ENCODE data around the gene CDX2. TPM values are rescaled to one million over a fixed set of nuclear protein-coding genes. Genes with fewer than 3 reads are reported as not detected.

Gene CDX2
- total RNA-seq, 1 donor from 2014 or later: 24.8 TPM

DNA sequence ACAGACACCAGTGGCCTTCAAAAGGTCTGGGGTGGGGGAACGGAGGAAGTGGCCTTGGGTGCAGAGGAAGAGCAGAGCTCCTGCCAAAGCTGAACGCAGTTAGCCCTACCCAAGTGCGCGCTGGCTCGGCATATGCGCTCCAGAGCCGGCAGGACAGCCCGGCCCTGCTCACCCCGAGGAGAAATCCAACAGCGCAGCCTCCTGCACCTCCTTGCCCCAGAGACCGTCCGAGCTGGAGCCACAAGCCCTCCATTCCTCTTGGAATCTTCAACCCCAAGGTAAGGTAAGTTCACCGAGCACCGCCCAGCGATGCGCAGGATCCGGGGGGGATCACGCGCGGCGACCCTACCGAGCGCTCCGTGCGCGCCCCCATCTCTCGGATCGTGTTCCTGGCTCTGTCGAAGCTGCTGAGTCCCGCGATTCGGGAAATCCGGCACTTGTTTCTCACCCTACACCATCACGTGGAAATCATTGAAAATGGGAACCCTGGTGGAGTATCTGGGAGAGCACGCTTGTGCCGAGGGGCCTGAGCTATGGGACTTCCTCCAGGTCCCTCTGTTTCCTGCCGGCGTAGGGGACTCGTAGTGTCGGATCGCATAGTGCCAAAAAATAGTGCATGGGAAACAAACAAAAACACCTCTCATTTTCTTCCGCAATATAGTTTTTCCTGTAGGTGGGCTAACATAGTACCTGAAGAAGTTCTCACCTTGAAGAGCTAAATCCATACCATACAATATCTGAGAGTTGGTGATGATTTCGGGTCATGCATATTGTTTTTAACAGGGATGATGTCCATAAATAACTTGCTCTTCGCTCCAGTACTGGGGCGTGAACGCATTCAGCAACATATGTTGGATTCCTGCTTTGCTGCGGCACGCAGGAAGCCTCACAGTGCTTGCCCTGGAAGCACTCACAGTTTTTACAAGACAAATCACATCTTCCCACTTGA, 40.0 kb downstream of the CDX2 start:
- H3K4me3 Mint-ChIP-seq (ENCODE audit: low read depth): peak overlapping the region; percentile 73
- H3K27me3 Mint-ChIP-seq: peaks cover 3% of the 10 kb centered on the region

DNA sequence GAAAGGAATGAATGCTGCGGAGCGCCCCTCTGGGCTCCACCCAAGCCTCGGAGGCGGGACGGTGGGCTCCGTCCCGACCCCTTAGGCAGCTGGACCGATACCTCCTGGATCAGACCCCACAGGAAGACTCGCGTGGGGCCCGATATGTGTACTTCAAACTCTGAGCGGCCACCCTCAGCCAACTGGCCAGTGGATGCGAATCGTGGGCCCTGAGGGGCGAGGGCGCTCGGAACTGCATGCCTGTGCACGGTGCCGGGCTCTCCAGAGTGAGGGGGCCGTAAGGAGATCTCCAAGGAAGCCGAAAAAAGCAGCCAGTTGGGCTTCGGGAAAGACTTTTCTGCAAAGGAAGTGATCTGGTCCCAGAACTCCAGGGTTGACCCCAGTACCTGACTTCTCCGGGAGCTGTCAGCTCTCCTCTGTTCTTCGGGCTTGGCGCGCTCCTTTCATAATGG, 40.7 kb downstream of the CDX2 start:
- no peak for DNase-seq (ENCODE audit: low spot score, unreplicated experiment)
- peak overlapping the region; percentile 73 for H3K4me3 Mint-ChIP-seq (ENCODE audit: low read depth)
- peaks cover 76% of the 10 kb centered on the region for H3K36me3 Mint-ChIP-seq (ENCODE audit: insufficient read depth)
- peaks cover 3% of the 10 kb centered on the region for H3K27me3 Mint-ChIP-seq
- TF ChIP-seq, protein P1, sequence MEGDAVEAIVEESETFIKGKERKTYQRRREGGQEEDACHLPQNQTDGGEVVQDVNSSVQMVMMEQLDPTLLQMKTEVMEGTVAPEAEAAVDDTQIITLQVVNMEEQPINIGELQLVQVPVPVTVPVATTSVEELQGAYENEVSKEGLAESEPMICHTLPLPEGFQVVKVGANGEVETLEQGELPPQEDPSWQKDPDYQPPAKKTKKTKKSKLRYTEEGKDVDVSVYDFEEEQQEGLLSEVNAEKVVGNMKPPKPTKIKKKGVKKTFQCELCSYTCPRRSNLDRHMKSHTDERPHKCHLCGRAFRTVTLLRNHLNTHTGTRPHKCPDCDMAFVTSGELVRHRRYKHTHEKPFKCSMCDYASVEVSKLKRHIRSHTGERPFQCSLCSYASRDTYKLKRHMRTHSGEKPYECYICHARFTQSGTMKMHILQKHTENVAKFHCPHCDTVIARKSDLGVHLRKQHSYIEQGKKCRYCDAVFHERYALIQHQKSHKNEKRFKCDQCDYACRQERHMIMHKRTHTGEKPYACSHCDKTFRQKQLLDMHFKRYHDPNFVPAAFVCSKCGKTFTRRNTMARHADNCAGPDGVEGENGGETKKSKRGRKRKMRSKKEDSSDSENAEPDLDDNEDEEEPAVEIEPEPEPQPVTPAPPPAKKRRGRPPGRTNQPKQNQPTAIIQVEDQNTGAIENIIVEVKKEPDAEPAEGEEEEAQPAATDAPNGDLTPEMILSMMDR (IDR thresholded peaks at IDR 0.05; ENCODE audit: unreplicated experiment): no peak
- H3K4me1 Mint-ChIP-seq (ENCODE audit: low read depth): peaks cover 57% of the 10 kb centered on the region
- H3K27ac Mint-ChIP-seq: peak overlapping the region; percentile 94
- H3K9me3 Mint-ChIP-seq (ENCODE audit: low read depth): no peaks in the 10 kb centered on the region

More for the DNA sequence above, 40.0 kb downstream of the CDX2 start:
- DNase-seq (ENCODE audit: low spot score, unreplicated experiment): no peak
- Mint-ChIP-seq H3K27ac (peak overlapping the region; percentile 93), H3K36me3 (ENCODE audit: insufficient read depth) (peaks cover 75% of the 10 kb centered on the region), H3K9me3 (ENCODE audit: low read depth) (no peaks in the 10 kb centered on the region), H3K4me1 (ENCODE audit: low read depth) (peaks cover 53% of the 10 kb centered on the region)
- TF ChIP-seq, protein P1 (IDR thresholded peaks at IDR 0.05; ENCODE audit: unreplicated experiment): no peak

DNA sequence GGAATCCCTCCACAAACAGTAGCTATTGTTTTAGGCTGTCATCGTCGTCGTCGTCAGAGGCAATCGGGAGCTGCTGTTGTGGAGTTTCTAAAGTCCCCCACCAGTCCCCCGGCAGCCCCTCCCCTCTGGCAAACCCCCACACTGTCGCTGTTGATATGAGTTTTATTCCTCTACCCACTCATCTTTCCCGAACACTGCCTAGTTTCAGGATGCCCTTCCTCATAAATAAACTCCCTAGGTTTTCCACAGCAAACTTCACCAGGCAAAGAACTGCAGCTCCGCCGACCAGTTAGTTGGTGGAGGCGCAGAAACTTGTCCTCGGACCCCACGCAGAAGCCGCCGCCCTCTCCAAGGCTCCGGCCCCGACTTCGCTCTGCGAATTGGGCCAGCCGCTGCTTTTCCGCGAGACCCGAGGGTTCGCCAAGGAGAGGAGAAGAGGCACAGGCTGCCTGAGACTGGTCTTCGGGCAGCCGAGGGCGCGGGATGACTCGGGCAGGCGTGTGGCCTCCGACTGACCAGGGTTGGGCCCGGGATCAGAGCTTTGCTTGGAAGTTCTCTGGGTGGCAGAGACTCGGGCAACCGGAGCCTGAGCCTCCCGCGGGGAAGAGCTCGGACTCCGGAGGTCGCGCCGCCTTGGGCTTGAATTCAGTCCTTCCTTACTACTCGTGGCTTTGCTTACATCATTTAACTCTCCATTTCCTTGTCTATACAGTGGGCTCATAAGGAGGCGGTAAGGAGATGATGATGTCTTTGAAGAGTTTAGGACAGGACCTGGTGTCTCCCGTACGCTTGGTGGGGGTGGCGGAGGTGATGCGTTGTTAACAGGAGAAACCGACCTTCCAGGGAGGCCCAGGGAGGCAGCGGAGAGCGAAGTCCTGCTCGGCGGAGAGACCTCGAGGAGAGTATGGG, 41.4 kb downstream of the CDX2 start:
- Mint-ChIP-seq H3K36me3 (ENCODE audit: insufficient read depth) (peaks cover 81% of the 10 kb centered on the region), H3K4me1 (ENCODE audit: low read depth) (peaks cover 59% of the 10 kb centered on the region), H3K4me3 (ENCODE audit: low read depth) (peak overlapping the region; percentile 73), H3K27me3 (peaks cover 3% of the 10 kb centered on the region), H3K27ac (peak overlapping the region; percentile 94), H3K9me3 (ENCODE audit: low read depth) (no peaks in the 10 kb centered on the region)
- DNase-seq (ENCODE audit: low spot score, unreplicated experiment): no peak
- TF ChIP-seq, protein P1 (IDR thresholded peaks at IDR 0.05; ENCODE audit: unreplicated experiment): no peak

DNA sequence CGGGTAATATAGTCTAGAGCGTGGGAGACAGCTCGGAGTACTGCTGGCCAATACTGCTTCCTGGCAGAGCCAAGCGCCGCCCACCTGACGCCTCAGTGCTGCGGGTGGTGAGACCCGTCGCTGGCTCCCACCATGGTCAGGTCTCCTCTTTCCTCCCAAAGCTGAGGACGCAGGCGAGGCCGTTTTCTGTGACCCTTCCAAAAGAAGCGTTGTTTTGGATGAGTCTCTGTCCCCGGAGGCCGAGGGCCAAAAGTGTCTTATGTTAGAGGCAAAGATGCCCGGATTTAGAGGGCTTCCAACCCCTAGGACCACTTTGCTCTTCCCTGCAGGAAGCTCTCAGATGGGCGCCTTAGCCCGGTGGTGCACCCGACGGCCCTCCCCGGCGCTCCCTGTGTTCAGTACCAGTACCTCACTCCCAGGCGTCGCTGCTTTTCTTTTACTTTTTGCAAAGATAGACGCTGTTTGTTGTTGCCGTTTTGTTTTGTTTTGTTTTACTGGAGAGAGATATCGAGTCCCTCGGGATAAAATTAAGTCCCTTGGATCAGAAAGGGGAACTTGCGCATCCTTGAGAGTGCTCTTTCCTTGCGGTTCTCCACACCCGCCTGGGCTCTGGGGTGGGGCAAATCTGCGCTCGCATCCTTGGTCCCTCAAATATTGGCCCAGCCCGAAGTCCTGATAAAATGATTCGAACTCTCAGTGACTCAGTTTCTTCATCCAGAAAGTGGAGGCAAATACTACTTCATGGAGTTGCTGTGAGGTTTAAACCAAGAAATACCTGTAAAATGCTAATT, 42.3 kb downstream of the CDX2 start:
- Mint-ChIP-seq H3K4me3 (ENCODE audit: low read depth) (peak overlapping the region; percentile 73), H3K27me3 (peaks cover 3% of the 10 kb centered on the region), H3K27ac (peak overlapping the region; percentile 94), H3K4me1 (ENCODE audit: low read depth) (peaks cover 59% of the 10 kb centered on the region), H3K9me3 (ENCODE audit: low read depth) (no peaks in the 10 kb centered on the region), H3K36me3 (ENCODE audit: insufficient read depth) (peaks cover 88% of the 10 kb centered on the region)
- TF ChIP-seq, protein P1 (IDR thresholded peaks at IDR 0.05; ENCODE audit: unreplicated experiment): peak; percentile 23
- no peak for DNase-seq (ENCODE audit: low spot score, unreplicated experiment)

Measured in progenitor cell of endocrine pancreas (in vitro differentiated cells).